Epithelial cell of esophagus (primary cell): ENCODE measurements around the gene DRD2.
A peak's percentile ranks its signal among the peaks of the same experiment; 100 is the strongest.

Source experiments
- DNase-seq: peaks from one replicate; pipeline ENCODE4 v3.0.0; 2010; ENCODE audit warnings: low read depth
- H3K4me3 ChIP-seq: 2 replicates; pipeline ENCODE4 v1.5.1; 2011; ENCODE audit warnings: mild to moderate bottlenecking, low read length, control low read depth
- TF ChIP-seq, protein P1 (sequence below): IDR thresholded peaks from 2 replicates; pipeline ENCODE4 v1.5.1; 2011; ENCODE audit warnings: low read depth, mild to moderate bottlenecking, low read length, control low read depth, inconsistent platforms; ENCODE audit not compliant: insufficient read depth; ENCODE audit errors: missing control alignments

The DRD2 gene

DNA sequence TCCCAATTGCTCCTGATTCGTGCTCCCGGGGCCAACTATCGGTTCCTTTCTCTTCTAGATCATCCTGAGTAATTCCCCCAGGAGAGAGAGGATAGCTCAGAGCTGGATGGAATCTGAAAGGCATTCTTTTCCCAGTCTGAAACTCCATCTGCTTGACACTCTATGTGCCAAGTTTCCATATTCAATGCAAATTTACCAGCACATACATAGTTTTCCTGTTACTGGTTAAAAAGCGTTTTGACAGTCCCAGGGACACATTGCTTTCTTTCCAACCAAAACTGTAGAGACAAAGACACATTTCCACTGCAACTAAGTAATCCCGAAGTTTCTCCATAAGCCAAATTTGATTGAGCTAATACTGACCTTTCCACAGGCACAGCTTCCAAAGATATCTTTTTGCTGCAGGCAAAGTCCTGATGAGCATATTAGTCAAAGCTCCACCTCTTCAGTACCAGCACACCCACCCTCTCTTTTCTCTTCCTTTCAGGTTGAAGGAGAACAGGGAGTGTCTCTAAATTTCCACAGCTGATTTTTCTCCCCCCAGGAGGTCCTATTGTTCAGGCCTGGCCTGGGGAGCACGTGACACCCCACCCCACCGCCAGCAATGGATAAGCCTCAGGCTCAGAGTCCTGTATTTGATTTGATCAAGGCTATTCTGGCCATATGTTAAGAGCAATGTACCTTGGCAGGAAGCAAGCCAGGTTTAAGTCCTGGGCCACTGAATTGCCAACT, 97.4 kb downstream of the DRD2 start:
- TF ChIP-seq, protein P1, sequence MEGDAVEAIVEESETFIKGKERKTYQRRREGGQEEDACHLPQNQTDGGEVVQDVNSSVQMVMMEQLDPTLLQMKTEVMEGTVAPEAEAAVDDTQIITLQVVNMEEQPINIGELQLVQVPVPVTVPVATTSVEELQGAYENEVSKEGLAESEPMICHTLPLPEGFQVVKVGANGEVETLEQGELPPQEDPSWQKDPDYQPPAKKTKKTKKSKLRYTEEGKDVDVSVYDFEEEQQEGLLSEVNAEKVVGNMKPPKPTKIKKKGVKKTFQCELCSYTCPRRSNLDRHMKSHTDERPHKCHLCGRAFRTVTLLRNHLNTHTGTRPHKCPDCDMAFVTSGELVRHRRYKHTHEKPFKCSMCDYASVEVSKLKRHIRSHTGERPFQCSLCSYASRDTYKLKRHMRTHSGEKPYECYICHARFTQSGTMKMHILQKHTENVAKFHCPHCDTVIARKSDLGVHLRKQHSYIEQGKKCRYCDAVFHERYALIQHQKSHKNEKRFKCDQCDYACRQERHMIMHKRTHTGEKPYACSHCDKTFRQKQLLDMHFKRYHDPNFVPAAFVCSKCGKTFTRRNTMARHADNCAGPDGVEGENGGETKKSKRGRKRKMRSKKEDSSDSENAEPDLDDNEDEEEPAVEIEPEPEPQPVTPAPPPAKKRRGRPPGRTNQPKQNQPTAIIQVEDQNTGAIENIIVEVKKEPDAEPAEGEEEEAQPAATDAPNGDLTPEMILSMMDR: no peak
- DNase-seq: peak; percentile 60
- H3K4me3 ChIP-seq: no peak overlapping the region

DNA sequence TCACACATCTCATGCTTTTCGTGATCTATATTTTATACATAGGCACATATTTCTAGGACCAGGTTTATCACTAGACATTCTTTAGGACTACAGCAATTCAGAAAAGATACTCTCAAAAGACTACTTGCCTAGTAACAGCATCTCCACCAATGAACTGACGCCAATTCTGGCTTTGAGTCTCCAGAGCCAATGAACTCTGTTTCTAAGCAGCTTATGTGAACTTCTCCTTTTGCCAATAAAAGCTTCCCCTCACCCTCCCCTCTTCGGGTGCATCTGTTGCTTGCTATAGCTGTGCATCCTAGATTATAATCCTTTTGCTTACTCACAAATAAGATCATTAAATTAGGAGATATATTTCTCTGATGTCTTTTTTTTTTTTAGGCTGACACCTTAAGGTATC, 99.0 kb downstream of the DRD2 start:
- TF ChIP-seq, protein P1: no peak
- no peak overlapping the region for H3K4me3 ChIP-seq
- no peak for DNase-seq

DNA sequence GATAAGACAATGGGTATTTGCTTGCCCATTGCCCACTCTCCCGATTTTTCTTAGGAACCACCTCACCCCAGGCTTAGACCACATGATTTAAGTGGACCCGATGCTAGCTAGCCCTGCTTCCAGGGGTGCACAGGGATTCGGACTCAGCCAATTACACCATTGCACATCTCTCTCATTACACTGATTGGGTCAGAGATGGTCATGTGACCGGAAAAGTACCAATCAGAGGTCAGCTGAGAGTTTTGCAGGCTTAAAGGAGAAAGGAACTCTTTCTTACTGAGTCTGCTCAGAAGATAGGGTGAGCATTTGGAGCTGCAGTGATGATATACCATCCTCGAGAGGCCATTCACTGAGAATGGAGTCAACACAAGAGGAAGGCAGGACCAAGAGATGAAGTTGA, 99.8 kb downstream of the DRD2 start:
- no peak overlapping the region for H3K4me3 ChIP-seq
- TF ChIP-seq, protein P1: no peak
- no peak for DNase-seq

DNA sequence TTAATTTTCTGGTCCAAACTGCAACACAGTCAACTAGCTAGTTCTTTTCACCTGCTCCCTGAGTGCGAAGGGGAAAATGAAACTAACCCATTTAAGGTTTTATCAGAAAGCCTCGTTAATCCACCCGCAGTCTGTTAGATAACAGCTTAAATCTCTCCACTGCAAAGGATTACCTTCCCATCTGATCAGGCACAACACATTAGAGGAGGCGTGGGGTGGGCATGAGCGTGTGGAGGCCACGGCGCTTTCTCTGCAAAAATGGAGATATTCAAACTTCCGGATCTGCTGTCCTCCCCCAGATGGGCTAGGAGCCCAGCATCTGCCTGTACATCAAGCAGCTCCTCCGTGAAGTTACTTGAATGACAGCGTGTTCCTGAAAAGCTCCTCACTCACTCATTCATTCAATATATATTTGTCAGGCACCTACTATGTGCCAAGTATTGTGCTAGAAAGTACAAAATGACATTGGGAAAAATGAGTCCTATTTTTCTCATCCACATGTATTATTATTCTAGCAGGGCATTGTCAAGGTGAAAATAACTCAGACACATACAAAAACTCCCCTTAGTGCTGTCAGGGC, 101.1 kb downstream of the DRD2 start:
- no peak for DNase-seq
- H3K4me3 ChIP-seq: no peak overlapping the region
- TF ChIP-seq, protein P1: no peak

DNA sequence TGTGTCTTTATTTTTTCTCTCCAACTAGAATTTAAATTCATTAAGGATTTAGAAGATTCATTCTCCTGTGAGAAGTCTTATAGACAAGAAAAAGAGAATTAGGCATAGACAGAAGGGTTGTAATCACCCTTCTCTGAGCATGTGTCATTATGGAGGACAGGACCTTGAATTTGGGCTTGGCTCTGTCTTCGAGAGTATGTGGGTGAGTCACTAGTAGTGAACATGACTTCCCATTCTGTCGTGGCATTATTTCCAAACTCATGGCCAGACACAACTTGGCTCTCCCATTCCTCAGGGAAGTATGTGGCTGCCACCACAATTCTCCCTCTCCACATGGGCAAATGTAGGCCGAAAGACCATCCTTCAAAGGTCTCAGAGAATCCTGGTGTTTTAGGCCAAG, 101.9 kb downstream of the DRD2 start:
- DNase-seq: peak; percentile 91
- no peak overlapping the region for H3K4me3 ChIP-seq
- TF ChIP-seq, protein P1: no peak

DNA sequence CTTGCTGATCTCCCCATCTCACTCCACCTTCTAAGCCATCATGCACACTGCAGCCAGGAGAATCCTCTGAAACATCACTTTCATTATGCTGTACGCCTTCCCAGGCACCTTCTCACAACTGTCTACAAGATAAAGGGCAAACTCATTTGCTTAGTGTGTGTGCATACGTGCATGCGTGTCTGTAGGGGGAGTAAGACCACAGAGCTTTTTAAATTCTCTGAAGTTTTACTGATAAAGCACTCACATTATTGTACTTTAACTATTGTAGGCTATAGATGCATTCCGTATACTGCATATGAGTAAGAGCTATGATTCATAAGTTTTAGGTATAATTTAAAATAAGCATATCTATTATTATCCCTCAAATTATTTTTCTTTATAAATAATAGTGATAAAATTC, 102.9 kb downstream of the DRD2 start:
- TF ChIP-seq, protein P1: no peak
- no peak overlapping the region for H3K4me3 ChIP-seq
- no peak for DNase-seq

DNA sequence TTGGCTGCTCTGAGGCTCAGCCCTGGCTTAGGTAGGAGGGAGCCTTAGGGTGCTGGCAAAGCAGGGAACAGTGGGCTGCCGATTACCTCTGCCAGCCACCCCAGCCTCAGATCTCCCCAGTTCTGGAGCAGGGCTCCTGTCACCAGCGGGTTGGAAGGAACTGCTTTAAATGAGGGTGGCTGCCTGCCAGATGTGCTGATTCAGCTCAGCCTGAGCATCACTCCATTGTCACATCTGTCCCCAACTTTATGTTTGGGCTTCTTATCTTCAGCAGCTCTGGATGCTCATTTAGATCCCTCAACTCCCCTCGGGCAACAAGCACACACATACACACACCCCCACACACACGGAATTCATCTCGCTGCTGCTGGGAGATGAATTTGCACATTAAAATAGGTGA, 104.6 kb downstream of the DRD2 start:
- no peak for DNase-seq
- TF ChIP-seq, protein P1: no peak
- no peak overlapping the region for H3K4me3 ChIP-seq
